HG03575 (cell line): Measurements from ENCODE around the gene RAP1B.

Experiments used
- ATAC-seq: cut with Tn5 transposase; IDR thresholded peaks from one replicate; pipeline ENCODE4 v1.9.1; 2021; ENCODE audit not compliant: unreplicated experiment, insufficient number of reproducible peaks, low FRiP score; ENCODE audit errors: extremely low read depth

The RAP1B gene

GRCh38 chr12:68610370-68611093 is at the start of gene RAP1B:
Gene RAP1B (plus strand): TSS chr12:68610899. CDS start chr12:68648725, 37,826 bp downstream.
- ATAC-seq, result peak; percentile 35

- no peak for ATAC-seq
Observed at GRCh38 chr12:68561830-68562229, 48.9 kb upstream of the RAP1B start.

GRCh38 chr12:68564166-68564565 is 46.5 kb upstream of the RAP1B start:
- ATAC-seq, result no peak

- no peak for ATAC-seq
Observed at GRCh38 chr12:68565391-68565903, 45.3 kb upstream of the RAP1B start.

GRCh38 chr12:68568922-68569569 is 41.7 kb upstream of the RAP1B start:
- no peak for ATAC-seq

- no peak for ATAC-seq
Observed at GRCh38 chr12:68572661-68573060, 38.0 kb upstream of the RAP1B start.

- no peak for ATAC-seq
Observed at GRCh38 chr12:68573406-68573805, 37.3 kb upstream of the RAP1B start.

- no peak for ATAC-seq
Observed at GRCh38 chr12:68577949-68578348, 32.8 kb upstream of the RAP1B start.

- no peak for ATAC-seq
Observed at GRCh38 chr12:68578765-68579164, 31.9 kb upstream of the RAP1B start.

- no peak for ATAC-seq
Observed at GRCh38 chr12:68579254-68579653, 31.4 kb upstream of the RAP1B start.

- no peak for ATAC-seq
Observed at GRCh38 chr12:68580911-68581310, 29.8 kb upstream of the RAP1B start.

GRCh38 chr12:68581926-68582325 is 28.8 kb upstream of the RAP1B start:
- ATAC-seq, result no peak

GRCh38 chr12:68585966-68586365 is 24.7 kb upstream of the RAP1B start:
- no peak for ATAC-seq

GRCh38 chr12:68587448-68587873 is 23.2 kb upstream of the RAP1B start:
- no peak for ATAC-seq

GRCh38 chr12:68589194-68589593 is 21.5 kb upstream of the RAP1B start:
- ATAC-seq, result no peak

- no peak for ATAC-seq
Observed at GRCh38 chr12:68591734-68592418, 18.8 kb upstream of the RAP1B start.

GRCh38 chr12:68595241-68595640 is 15.5 kb upstream of the RAP1B start:
- ATAC-seq, result no peak

GRCh38 chr12:68601767-68602166 is 8.9 kb upstream of the RAP1B start:
- no peak for ATAC-seq

GRCh38 chr12:68602720-68603119 is 8.0 kb upstream of the RAP1B start:
- ATAC-seq, result no peak

- no peak for ATAC-seq
Observed at GRCh38 chr12:68608191-68608590, 2.5 kb upstream of the RAP1B start.
